ENCODE measurements around the gene RIN1. TPM values are rescaled to one million over a fixed set of nuclear protein-coding genes. Genes with fewer than 3 reads are reported as not detected.
"Not testable (repeated sequence)": the region's sequence is repeated elsewhere in the genome, so short reads cannot be mapped to it uniquely, and the experiment has no call there.

RIN1 gene, protein sequence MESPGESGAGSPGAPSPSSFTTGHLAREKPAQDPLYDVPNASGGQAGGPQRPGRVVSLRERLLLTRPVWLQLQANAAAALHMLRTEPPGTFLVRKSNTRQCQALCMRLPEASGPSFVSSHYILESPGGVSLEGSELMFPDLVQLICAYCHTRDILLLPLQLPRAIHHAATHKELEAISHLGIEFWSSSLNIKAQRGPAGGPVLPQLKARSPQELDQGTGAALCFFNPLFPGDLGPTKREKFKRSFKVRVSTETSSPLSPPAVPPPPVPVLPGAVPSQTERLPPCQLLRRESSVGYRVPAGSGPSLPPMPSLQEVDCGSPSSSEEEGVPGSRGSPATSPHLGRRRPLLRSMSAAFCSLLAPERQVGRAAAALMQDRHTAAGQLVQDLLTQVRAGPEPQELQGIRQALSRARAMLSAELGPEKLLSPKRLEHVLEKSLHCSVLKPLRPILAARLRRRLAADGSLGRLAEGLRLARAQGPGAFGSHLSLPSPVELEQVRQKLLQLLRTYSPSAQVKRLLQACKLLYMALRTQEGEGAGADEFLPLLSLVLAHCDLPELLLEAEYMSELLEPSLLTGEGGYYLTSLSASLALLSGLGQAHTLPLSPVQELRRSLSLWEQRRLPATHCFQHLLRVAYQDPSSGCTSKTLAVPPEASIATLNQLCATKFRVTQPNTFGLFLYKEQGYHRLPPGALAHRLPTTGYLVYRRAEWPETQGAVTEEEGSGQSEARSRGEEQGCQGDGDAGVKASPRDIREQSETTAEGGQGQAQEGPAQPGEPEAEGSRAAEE
- total RNA-seq: 4.7 and 5.9 TPM in 2 replicates

DNA sequence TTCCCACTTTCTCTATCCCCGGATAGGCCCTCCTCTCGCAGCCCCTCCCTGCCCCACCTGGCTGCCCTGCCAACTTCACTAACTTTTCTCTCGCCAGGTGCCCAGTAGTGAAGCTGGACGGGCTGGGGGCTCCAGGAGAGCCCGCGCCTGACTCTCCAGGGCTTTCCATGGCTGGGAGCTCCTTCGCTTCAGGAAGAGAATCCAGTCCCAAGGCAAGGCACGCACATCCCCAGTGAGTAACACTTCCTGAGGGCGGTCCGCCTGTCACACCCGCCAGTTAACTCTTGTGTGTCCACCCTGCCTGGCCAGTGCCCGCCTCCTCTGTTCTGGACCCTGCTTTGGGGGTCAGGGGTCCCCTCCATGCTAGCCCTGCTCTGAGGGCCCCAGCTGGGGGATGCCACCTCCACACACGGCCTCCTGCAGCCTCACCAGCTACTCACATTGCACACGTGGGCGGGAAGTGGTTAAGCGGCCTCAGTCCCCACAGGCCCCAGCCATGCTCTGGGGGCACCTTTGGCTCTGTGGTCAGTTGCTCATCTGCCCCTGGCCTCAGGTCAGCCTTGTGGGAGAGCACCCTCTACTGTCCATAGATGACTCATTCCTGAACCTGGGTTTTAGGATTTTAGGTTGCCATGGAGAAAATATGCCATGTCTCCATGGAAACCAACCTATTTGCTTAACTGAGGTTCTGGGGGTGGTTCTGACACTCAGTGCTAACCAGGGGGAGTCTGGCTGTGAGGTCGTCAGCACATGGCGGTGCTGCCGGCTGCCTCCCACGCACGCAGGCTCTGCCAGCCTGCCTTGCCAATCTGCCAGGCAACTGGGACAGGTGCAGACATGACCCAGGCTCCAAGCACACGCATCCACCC is at the start of gene RIN1:
RIN1 (minus strand) TSS at position 201 of the 869 bp plus-strand sequence; CDS start at position 169, 32 bp downstream.
- peak; percentile 89 to 90 for DNase-seq (ENCODE audit: low read depth in 2 of 2)

GRCh38 chr11:66384316-66384715 is 48.1 kb upstream of the RIN1 start:
- DNase-seq (ENCODE audit: low read depth in 2 of 2): not testable (repeated sequence)

GRCh38 chr11:66380264-66380663 is 44.0 kb upstream of the RIN1 start:
- DNase-seq (ENCODE audit: low read depth in 2 of 2): not testable (repeated sequence)

DNA sequence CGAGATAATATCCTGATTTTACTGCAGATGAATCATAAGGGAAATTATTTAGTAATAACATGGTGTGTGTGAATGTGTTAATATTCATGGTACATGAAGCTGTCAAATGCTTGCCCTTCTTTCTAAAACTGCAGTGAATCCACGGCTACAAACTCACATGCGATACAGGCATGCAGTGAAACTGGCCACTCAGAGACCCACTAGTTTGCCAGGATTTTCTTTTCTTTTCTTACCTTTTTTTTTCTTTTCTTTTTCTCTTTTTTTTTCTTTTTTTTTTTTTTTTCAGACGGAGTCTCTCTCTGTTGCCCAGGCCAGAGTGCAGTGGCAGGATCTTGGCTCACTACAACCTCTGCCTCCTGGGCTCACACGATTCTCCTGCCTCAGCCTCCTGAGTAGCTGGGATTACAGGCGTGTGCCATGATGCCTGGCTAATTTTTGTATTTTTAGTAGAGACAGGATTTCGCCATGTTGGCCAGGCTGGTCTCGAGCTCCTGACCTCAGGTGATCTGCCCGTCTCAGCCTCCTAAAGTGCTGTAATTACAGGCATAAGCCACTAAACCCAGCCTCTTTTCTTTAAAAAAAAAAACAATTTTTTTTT is 37.6 kb upstream of the RIN1 start:
- not testable (repeated sequence) for DNase-seq (ENCODE audit: low read depth in 2 of 2)

DNA sequence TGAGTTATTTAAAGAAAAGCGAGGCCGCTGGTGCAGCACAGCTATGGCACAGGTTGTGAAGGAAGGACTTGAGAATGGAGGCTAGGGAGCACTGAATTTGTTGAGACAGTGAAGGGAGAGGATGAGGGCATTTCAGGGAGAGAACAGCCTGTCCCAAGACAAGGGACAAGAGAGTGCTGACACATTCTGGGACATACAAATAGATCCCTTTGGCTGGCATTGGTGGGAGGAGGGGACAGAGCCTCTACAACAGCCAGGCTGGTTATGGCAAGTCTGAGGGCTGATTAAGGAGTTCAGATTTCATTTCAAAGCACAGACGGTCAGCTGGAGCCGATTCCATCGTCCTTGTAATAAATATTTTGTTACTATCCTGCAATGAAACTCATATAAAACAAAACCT is 37.0 kb upstream of the RIN1 start:
- DNase-seq (ENCODE audit: low read depth in 2 of 2): no peak

- DNase-seq (ENCODE audit: low read depth in 2 of 2): peak in 1 of 2 donors; percentile 7
These were observed 35.6 kb upstream of the RIN1 start, which contains the start of gene SLC29A2 for GRCh38 chr11:66371627-66372415. Gene SLC29A2 (minus strand): TSS chr11:66371760. CDS start chr11:66371591, 169 bp downstream.

DNA sequence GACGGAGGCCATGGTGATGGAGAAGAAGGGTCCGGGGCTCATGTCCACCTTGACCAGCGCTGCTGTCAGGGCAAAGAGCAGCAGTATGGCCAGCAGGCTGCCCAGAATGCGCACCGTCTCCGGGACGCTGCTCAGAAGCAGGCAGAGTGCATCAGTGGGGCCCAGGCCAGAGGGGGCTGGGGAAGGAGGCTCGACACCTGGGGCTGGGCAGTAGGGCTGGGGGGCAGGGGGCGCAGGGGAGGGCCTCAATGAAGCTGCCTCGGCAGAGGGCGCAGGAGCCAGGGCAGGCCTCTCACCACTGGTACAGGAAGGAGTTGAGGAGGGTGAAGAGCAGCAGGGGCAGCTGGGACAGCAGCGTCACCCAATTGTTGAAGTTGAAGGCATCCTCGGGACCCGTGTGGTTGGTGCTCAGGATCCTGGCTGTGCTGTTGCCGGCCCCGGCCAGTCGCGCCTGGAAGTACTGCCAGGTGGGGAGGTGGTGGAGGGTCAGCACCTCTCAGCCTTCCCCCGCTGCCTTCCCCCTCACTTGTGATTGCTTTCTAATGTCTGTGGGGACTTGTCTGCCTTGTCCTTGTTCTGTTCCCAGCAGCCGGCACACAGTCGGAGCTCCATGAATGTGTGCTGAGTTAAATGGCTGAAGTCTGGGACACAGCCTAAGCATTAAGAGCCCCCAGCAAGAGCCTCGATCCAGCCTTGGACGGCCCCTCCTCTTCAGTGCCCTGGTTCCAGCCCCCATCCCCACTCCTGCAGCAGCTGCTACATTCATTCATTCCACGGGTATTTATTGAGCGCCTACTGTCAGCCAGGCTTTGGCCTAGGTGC is 33.0 kb upstream of the RIN1 start:
- DNase-seq (ENCODE audit: low read depth in 2 of 2): no peak

DNA sequence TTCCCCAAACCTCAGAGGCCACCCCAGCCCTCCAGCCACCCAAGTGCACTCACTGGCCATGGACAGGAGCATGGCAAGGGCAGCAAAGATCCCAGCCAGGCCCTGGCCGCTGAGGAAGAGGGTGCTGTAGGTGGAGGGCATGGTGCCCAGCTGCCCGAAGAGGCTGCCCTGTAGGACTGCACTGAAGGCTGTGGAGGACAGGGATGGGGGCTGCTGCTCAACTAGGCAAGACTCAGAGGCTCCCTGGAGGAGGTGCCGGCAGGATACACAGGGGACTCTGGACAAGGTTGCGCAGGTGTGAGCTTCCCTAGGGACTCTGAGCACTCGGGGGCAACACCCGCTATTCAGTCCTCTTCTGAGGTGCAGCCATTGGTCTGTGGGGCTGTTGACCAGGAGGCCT is 32.2 kb upstream of the RIN1 start:
- DNase-seq (ENCODE audit: low read depth in 2 of 2): no peak

- DNase-seq (ENCODE audit: low read depth in 2 of 2): no peak
These were observed 31.5 kb upstream of the RIN1 start for GRCh38 chr11:66367561-66368312.

GRCh38 chr11:66366844-66367477 is 30.7 kb upstream of the RIN1 start:
- no peak for DNase-seq (ENCODE audit: low read depth in 2 of 2)

GRCh38 chr11:66365711-66366619 is 29.7 kb upstream of the RIN1 start:
- no peak for DNase-seq (ENCODE audit: low read depth in 2 of 2)

DNA sequence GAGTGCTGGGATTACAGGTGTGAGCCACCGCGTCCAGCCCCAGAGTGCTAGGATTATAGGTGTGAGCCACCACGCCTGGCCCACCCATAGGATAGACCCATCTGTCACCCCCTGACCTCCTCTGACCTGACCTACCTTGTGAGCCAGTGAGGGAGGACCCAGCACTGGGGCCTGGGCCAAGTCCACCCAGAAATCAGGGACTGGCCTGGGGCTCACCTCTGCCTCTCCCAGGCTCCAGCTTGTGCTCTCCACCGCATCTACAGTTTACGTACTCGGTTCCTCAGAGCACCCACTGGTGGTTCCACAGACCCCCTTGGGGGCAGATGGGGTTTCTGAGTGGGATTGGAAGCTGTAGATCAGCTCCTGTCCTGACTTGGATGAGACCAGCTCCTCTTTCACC is 28.9 kb upstream of the RIN1 start:
- no peak for DNase-seq (ENCODE audit: low read depth in 2 of 2)

- no peak for DNase-seq (ENCODE audit: low read depth in 2 of 2)
These were observed 27.7 kb upstream of the RIN1 start for GRCh38 chr11:66363805-66364535.

DNA sequence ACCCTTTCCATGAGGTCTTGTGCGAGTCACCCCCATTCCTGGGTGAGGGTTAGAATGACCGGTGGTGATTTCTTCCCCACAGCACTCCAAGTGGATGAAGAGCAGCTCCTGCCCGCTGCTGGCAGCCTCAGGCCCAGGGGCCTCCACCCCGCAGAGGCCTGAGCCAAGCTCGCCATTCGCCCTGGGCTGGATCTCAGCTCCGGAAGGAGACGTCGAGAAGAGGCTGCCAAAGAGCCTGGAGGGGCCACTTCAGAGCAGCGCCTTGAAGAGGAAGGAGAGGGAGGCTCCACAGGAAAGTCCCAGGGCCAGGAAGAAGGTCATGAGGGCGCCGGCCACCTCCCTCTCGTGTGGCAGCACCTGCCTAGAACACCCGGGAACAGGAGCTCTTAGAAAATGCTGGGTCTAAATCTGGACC is 27.0 kb upstream of the RIN1 start:
- DNase-seq (ENCODE audit: low read depth in 2 of 2): no peak

GRCh38 chr11:66362481-66363147 is 26.4 kb upstream of the RIN1 start:
- no peak for DNase-seq (ENCODE audit: low read depth in 2 of 2)

- DNase-seq (ENCODE audit: low read depth in 2 of 2): no peak
These were observed 25.3 kb upstream of the RIN1 start for GRCh38 chr11:66361502-66361941.

Data from dermis microvascular lymphatic vessel endothelial cell (primary cell).